ENCODE measurements around the gene ARPC5. TPM values are rescaled to one million over a fixed set of nuclear protein-coding genes. Genes with fewer than 3 reads are reported as not detected.

Gene ARPC5
- total RNA-seq, 3 donors from 2014 or later: 101 to 158 (median 123) TPM

GRCh38 chr1:183590244-183591191 is 45.1 kb downstream of the ARPC5 start, which contains the start of gene NCF2:
TSS of gene NCF2 (minus strand) at chr1:183590459. CDS start at chr1:183590329, 130 bp downstream.
- ATAC-seq (peak; percentile 83), DNase-seq (peak in 1 of 3 donors; percentile 31)
- Histone ChIP-seq H3K4me1 (ENCODE audit: low read depth) (peaks cover 9% of the 10 kb centered on the region), H3K4me3 (no peak within 1 kb of the TSS), H3K9me3 (no peaks in the 10 kb centered on the region), H3K36me3 (ENCODE audit: low read depth) (no peaks in the 10 kb centered on the region)
- TF ChIP-seq, protein P1, sequence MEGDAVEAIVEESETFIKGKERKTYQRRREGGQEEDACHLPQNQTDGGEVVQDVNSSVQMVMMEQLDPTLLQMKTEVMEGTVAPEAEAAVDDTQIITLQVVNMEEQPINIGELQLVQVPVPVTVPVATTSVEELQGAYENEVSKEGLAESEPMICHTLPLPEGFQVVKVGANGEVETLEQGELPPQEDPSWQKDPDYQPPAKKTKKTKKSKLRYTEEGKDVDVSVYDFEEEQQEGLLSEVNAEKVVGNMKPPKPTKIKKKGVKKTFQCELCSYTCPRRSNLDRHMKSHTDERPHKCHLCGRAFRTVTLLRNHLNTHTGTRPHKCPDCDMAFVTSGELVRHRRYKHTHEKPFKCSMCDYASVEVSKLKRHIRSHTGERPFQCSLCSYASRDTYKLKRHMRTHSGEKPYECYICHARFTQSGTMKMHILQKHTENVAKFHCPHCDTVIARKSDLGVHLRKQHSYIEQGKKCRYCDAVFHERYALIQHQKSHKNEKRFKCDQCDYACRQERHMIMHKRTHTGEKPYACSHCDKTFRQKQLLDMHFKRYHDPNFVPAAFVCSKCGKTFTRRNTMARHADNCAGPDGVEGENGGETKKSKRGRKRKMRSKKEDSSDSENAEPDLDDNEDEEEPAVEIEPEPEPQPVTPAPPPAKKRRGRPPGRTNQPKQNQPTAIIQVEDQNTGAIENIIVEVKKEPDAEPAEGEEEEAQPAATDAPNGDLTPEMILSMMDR (IDR thresholded peaks at IDR 0.05): no peak
- intact Hi-C loops (cut with DNase I, micrococcal nuclease): no loop called here

- intact Hi-C loops (cut with DNase I, micrococcal nuclease): no loop called here
- no peaks in the 10 kb centered on the region for H3K36me3 ChIP-seq (ENCODE audit: low read depth)
- no peaks in the 10 kb centered on the region for H3K9me3 ChIP-seq
- peaks cover 9% of the 10 kb centered on the region for H3K4me1 ChIP-seq (ENCODE audit: low read depth)
- DNase-seq: no peak
- TF ChIP-seq, protein P1 (IDR thresholded peaks at IDR 0.05): no peak
- H3K4me3 ChIP-seq: no peak overlapping the region
- peak; percentile 23 for ATAC-seq
Measured at GRCh38 chr1:183589874-183590243, 45.7 kb downstream of the ARPC5 start.

DNA sequence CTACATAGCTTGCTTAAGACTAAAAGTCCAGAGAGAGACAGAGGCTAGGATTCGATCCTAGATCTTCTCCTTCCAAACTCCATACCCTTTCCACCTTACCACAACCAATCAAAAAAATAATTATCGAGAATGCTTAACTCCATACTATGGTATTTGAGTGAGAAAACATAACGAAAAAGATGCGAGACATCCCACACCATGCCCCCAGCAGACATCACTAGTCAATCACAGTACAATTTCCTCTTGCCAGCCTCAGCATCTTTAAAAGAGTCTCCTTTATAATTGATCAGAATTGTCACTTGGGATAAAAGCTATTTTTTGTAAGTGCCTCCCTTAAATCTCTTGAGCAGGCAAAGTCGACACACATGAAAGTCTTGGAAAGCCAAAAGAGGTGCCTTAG is 46.2 kb downstream of the ARPC5 start:
- Histone ChIP-seq H3K4me1 (ENCODE audit: low read depth) (peaks cover 9% of the 10 kb centered on the region), H3K36me3 (ENCODE audit: low read depth) (no peaks in the 10 kb centered on the region), H3K9me3 (no peaks in the 10 kb centered on the region), H3K4me3 (no peak overlapping the region)
- DNase-seq: no peak
- intact Hi-C loops (cut with DNase I, micrococcal nuclease): no loop called here
- no peak for ATAC-seq
- TF ChIP-seq, protein P1 (IDR thresholded peaks at IDR 0.05): no peak

GRCh38 chr1:183588827-183589226 is 46.8 kb downstream of the ARPC5 start:
- Histone ChIP-seq H3K4me3 (no peak overlapping the region), H3K36me3 (ENCODE audit: low read depth) (no peaks in the 10 kb centered on the region), H3K9me3 (no peaks in the 10 kb centered on the region), H3K4me1 (ENCODE audit: low read depth) (peaks cover 9% of the 10 kb centered on the region)
- intact Hi-C loops (cut with DNase I, micrococcal nuclease): no loop called here
- peak in 2 of 3 donors; percentile 42 to 46 for DNase-seq
- ATAC-seq: peak; percentile 82
- TF ChIP-seq, protein P1 (IDR thresholded peaks at IDR 0.05): no peak

- H3K9me3 ChIP-seq: no peaks in the 10 kb centered on the region
- TF ChIP-seq, protein P1 (IDR thresholded peaks at IDR 0.05): no peak
- no peaks in the 10 kb centered on the region for H3K36me3 ChIP-seq (ENCODE audit: low read depth)
- no peak overlapping the region for H3K4me3 ChIP-seq
- ATAC-seq (no peak), DNase-seq (no peak)
- intact Hi-C loops (cut with DNase I, micrococcal nuclease): no loop called here
- peaks cover 9% of the 10 kb centered on the region for H3K4me1 ChIP-seq (ENCODE audit: low read depth)
Measured at GRCh38 chr1:183586926-183587325, 48.7 kb downstream of the ARPC5 start.
